GM23248 (cell line): ENCODE measurements around the gene CLEC18B. TPM values are rescaled to one million over a fixed set of nuclear protein-coding genes. Genes with fewer than 3 reads are reported as not detected.

Source experiments
- DNase-seq: peaks from one replicate; pipeline ENCODE4 v3.0.0-alpha.2; 2015
- H2AFZ ChIP-seq: fragments of 200-600 bp; sonication (generic); 2 replicates; pipeline ENCODE4 v1.6.1; 2016; ENCODE audit warnings: antibody characterized with exemption
- H3F3A ChIP-seq: fragments of 200-600 bp; sonication (generic); 2 replicates; pipeline ENCODE4 v1.6.1; 2016; ENCODE audit warnings: mild to moderate bottlenecking, antibody characterized with exemption, mixed run types; ENCODE audit not compliant: insufficient read depth
- H3K27ac ChIP-seq: fragments of 200-600 bp; sonication (generic); 2 replicates; pipeline ENCODE4 v1.5.1; 2016; ENCODE audit warnings: mild to moderate bottlenecking
- H3K27me3 ChIP-seq: fragments of 200-600 bp; sonication (generic); replicated peaks from 2 replicates; pipeline ENCODE4 v1.6.1; 2016; ENCODE audit warnings: mild to moderate bottlenecking; ENCODE audit not compliant: insufficient read depth
- H3K36me3 ChIP-seq: fragments of 200-600 bp; sonication (generic); 2 replicates; pipeline ENCODE4 v1.6.1; 2016; ENCODE audit warnings: low read depth, mild to moderate bottlenecking
- H3K4me1 ChIP-seq: fragments of 200-600 bp; sonication (generic); 2 replicates; pipeline ENCODE4 v1.6.1; 2016; ENCODE audit warnings: mild to moderate bottlenecking; ENCODE audit not compliant: insufficient read depth
- H3K4me2 ChIP-seq: fragments of 200-600 bp; sonication (generic); one replicate; pipeline ENCODE4 v1.6.1; 2016; ENCODE audit warnings: mild to moderate bottlenecking; ENCODE audit not compliant: unreplicated experiment
- H3K4me3 ChIP-seq: fragments of 200-600 bp; sonication (generic); 2 replicates; pipeline ENCODE4 v1.5.1; 2016; ENCODE audit warnings: mild to moderate bottlenecking
- H3K79me2 ChIP-seq: fragments of 200-600 bp; sonication (generic); 2 replicates; pipeline ENCODE4 v1.6.1; 2016; ENCODE audit warnings: mild to moderate bottlenecking; ENCODE audit not compliant: insufficient read depth
- H3K9ac ChIP-seq: fragments of 200-600 bp; sonication (generic); 2 replicates; pipeline ENCODE4 v1.6.1; 2016; ENCODE audit warnings: mild to moderate bottlenecking
- H3K9me2 ChIP-seq: fragments of 200-600 bp; sonication (generic); 2 replicates; pipeline ENCODE4 v1.6.1; 2016; ENCODE audit warnings: mixed run types, mild to moderate bottlenecking, moderate library complexity; ENCODE audit not compliant: insufficient read depth
- H3K9me3 ChIP-seq: fragments of 200-600 bp; sonication (generic); one replicate; pipeline ENCODE4 v1.6.1; 2017; ENCODE audit warnings: low read depth
- H4K20me1 ChIP-seq: fragments of 200-600 bp; sonication (generic); 2 replicates; pipeline ENCODE4 v1.6.0; 2016; ENCODE audit not compliant: insufficient read depth
- EZH2 ChIP-seq: fragments of 200-600 bp; sonication (generic); IDR thresholded peaks from 2 replicates; pipeline ENCODE4 v1.6.1; 2018; ENCODE audit warnings: antibody characterized with exemption, mild to moderate bottlenecking; ENCODE audit not compliant: insufficient read depth, poor library complexity, severe bottlenecking
- EZH2phosphoT487 ChIP-seq: fragments of 200-600 bp; sonication (generic); IDR thresholded peaks from 2 replicates; pipeline ENCODE4 v1.6.1; 2018; ENCODE audit warnings: antibody characterized with exemption, moderate library complexity, mild to moderate bottlenecking, low read depth; ENCODE audit not compliant: insufficient read depth
- WGBS, 2 experiments: methylation state at CpG; one replicate each; pipeline ENCODE4 v1.1.6; 2015 to 2017; ENCODE audit warnings: low lambda C conversion rate in 2 of 2, low coverage in 1 of 2; ENCODE audit errors: missing lambda C conversion rate in 2 of 2; 5-methylcytosine and 5-hydroxymethylcytosine counted together
- in situ Hi-C: fragments of 300-500 bp; cut with MboI; formaldehyde crosslinking; loops from 2 replicates; pipeline ENCODE4 v1.15.0; 2020
- polyA plus RNA-seq: library from polyadenylated mRNA; unstranded; fragments of >200 nt; fragmentation: Nextera tagmentation; extraction: Ambion mirVana; gene quantifications from 2 replicates; pipeline ENCODE4 v1.2.1, GENCODE V29; 2016
- total RNA-seq: library from RNA; depleted of rRNA; stranded (reverse); fragments of >200 nt; shearing (Covaris generic); gene quantifications from 2 replicates; pipeline ENCODE4 v1.2.3, GENCODE V29; 2014

CLEC18B gene
- total and polyA plus RNA-seq, 2 experiments from 2014 or later, result 0.22 TPM; not detected in 1

DNA sequence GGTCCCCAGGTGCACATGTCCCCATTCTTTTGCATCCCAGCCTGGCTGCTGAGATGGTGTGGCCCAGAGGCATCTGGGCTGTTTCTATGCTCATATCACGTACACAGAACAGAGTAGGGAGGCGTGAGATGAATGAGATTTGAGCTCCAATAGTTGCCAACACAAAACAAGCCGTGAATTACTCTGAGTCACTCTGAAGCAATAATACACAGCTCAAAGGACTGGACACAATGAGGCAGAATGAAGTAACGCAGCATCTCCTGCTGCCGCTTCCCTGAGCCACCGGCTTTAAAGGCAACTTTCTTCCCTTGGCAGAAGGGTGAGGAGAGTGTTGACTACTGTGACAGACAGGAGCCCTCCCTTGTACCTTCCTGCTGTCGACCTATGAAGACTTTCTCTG, 33.9 kb upstream of the CLEC18B start:
- peaks cover 30% of the 10 kb centered on the region for H3K4me1 ChIP-seq
- no peaks in the 10 kb centered on the region for H3K9me2 ChIP-seq
- H3K79me2 ChIP-seq, result no peaks in the 10 kb centered on the region
- H3K27me3 ChIP-seq, result no peaks in the 10 kb centered on the region
- H2AFZ ChIP-seq, result no peak overlapping the region
- 53 to 68% methylated on average over 7 of the region's 7 CpGs for whole genome bisulfite sequencing, 2 experiments
- H3K36me3 ChIP-seq, result peaks cover 27% of the 10 kb centered on the region; the same call in 1 of the 2 replicates
- 0 out of 2 replicates have a peak overlapping the region, but pooled peaks have one; percentile 10 for H3K4me3 ChIP-seq
- H3F3A ChIP-seq, result peaks cover 49% of the 10 kb centered on the region
- TF ChIP-seq EZH2phosphoT487 (no peak), EZH2 (no peak)
- H3K4me2 ChIP-seq, result peak overlapping the region; percentile 65
- DNase-seq, result peak; percentile 88
- in situ Hi-C loops, result no loop called here
- peak overlapping the region; percentile 95 for H3K27ac ChIP-seq
- H3K9ac ChIP-seq, result peak overlapping the region; percentile 71
- H4K20me1 ChIP-seq, result no peaks in the 10 kb centered on the region
- H3K9me3 ChIP-seq, result no peaks in the 10 kb centered on the region

DNA sequence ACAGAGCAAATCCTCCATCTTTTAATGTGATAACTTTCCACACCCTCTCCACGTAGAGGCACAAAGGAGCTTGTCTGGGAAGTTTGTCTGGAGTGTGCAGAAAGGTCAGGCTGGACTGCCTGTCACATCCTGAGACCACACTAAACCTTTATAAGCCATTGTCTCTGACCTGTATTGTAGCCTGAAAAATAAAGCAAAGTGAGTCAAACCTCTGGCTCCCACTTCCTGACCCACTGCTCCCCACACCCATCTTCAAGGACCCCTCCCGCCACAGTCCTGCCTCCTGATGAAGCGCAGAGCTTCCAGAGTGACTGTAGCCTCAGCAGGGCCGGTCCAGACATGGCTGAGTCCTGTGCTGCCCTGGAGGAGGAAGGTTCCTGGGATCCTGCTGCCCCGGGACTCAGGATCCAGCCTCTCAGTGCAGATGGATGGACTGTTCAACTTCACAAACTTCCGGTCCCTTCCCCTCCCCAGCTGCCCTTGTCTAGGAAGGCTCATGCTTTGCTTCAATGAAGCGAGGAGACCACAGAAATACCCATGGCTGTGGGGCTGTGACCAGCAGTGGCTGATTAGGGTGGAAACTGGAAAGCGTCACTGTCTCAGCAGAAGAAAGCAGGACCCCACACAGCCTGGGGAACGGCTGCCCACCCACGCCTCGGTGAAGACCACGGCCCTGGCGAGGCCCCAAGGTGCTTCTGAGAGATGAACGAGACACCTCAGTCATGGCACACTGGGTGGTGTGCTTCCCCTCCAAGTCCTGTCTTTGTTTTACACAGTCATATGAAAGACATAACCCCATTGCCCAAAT, 30.9 kb upstream of the CLEC18B start:
- Histone ChIP-seq H3K36me3 (peaks cover 17% of the 10 kb centered on the region; the same call in 1 of the 2 replicates), H3K4me2 (no peak overlapping the region), H3K27me3 (no peaks in the 10 kb centered on the region), H3K79me2 (peaks cover 5% of the 10 kb centered on the region; the same call in 1 of the 2 replicates), H3K4me3 (no peak overlapping the region), H3K9ac (no peak overlapping the region), H3F3A (peaks cover 63% of the 10 kb centered on the region), H3K27ac (no peak overlapping the region), H4K20me1 (no peaks in the 10 kb centered on the region), H3K9me2 (no peaks in the 10 kb centered on the region), H2AFZ (no peak overlapping the region), H3K9me3 (no peaks in the 10 kb centered on the region), H3K4me1 (peaks cover 50% of the 10 kb centered on the region)
- in situ Hi-C loops, result no loop called here
- TF ChIP-seq EZH2phosphoT487 (no peak), EZH2 (no peak)
- 92 to 94% methylated on average over 14 of the region's 14 CpGs for WGBS, 2 experiments
- DNase-seq, result no peak

DNA sequence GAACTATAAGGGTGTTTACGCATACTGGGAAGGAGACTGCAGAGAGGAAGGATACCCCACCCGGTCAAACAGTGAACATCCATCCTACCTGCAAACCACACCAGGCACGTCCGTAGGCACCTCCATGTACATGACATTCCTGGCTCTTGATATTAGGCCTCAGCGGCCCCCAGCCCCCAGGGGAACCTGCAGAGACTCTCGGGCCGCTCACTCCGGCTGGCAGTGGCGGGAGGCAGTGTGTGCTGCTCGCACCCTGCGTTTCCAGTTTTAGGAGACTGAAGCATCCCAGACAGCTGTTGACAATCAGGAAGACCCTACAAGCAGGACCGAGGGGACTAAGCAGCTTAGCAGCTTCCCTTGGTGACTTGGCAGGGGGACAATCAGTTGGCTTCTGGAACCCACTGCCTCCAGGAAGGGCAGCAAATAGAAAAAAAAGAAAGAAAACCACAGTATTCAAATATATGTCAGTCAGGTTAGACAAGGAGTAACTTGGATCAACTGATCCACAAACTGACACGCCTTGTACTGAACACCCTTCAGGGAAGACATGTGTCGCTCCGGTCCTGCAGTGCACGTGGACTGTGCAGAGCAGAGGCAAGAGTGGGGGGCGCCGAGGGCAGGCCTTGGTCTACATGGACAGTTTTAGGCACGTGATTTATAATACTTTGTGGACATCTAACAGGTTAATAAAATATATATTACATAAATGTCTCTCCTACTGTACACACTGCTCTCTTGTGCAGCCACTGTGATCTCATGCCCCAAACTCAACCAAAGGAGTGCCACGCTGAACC, 29.9 kb upstream of the CLEC18B start:
- Histone ChIP-seq H3K9ac (no peak overlapping the region), H3K27ac (peak overlapping the region; percentile 85; the same call in 1 of the 2 replicates), H3K9me2 (no peaks in the 10 kb centered on the region), H2AFZ (no peak overlapping the region), H3K79me2 (peaks cover 11% of the 10 kb centered on the region), H3K27me3 (no peaks in the 10 kb centered on the region), H3K4me2 (no peak overlapping the region), H3K4me3 (no peak overlapping the region), H3K9me3 (no peaks in the 10 kb centered on the region), H3F3A (peaks cover 53% of the 10 kb centered on the region), H3K4me1 (peaks cover 42% of the 10 kb centered on the region), H4K20me1 (no peaks in the 10 kb centered on the region), H3K36me3 (0 out of 2 replicates have a peak, but pooled peaks cover 9% of the 10 kb centered on the region)
- no peak for DNase-seq
- TF ChIP-seq EZH2phosphoT487 (no peak), EZH2 (no peak)
- WGBS, 2 experiments, result 94 to 95% methylated on average over 20 of the region's 20 CpGs
- in situ Hi-C loops, result no loop called here

DNA sequence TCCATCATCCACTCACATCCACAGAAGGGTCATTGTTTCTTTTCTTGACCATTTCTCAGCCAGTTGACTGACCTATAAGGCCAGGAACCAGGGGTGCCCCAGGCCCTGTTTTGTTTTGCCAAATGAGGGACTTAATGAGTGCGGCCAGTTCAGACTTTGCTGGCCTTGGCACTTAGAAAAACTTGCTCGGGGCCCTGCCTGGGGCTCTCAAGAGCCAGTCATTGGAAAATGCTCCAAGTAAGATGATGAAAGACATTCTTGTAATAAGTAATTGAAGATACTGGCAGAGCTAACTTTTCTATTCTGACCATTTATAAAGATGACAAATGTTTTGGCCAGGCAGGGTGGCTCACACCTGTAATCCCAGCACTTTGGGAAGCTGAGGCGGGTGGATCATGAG, 29.0 kb upstream of the CLEC18B start:
- H3K4me3 ChIP-seq, result no peak overlapping the region
- peaks cover 45% of the 10 kb centered on the region for H3F3A ChIP-seq
- H4K20me1 ChIP-seq, result no peaks in the 10 kb centered on the region
- H2AFZ ChIP-seq, result no peak overlapping the region
- 75 to 80% methylated on average over 3 of the region's 3 CpGs for WGBS, 2 experiments
- in situ Hi-C loops, result no loop called here
- H3K79me2 ChIP-seq, result peaks cover 11% of the 10 kb centered on the region
- H3K9me2 ChIP-seq, result no peaks in the 10 kb centered on the region
- H3K27ac ChIP-seq, result peak overlapping the region; percentile 85
- H3K9ac ChIP-seq, result peak overlapping the region; percentile 54
- H3K27me3 ChIP-seq, result no peaks in the 10 kb centered on the region
- no peak overlapping the region for H3K4me2 ChIP-seq
- TF ChIP-seq EZH2 (no peak), EZH2phosphoT487 (no peak)
- peak; percentile 35 for DNase-seq
- H3K9me3 ChIP-seq, result no peaks in the 10 kb centered on the region
- H3K4me1 ChIP-seq, result peaks cover 32% of the 10 kb centered on the region
- 0 out of 2 replicates have a peak, but pooled peaks cover 9% of the 10 kb centered on the region for H3K36me3 ChIP-seq
